ENCODE data around the gene U2SURP. TPM values are rescaled to one million over a fixed set of nuclear protein-coding genes. Genes with fewer than 3 reads are reported as not detected.

The U2SURP gene
- total RNA-seq, 2 experiments from 2014 or later = 164 to 179 TPM

DNA sequence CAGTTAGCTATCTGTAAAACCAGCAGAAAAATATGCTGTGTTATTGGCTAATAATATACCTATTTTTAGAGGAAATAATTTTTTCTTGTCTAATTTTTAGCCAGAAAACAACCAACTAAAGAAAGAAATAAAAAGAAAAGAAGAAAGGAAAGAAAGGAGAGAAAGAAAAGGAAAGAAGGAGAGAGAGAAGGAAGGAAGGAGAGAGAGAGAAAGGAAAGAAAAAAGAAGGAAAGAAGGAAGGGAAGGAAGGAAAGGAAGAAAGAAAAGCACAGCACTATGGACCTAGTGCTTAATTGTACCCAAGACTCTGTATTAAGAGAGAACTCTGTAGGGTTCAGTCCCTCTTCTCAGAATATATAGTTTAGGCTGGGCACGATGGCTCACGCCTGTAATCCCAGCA, 34.6 kb upstream of the U2SURP start:
- H3K27me3 Mint-ChIP-seq = peaks cover 65% of the 10 kb centered on the region
- ATAC-seq (ENCODE audit: poor library complexity) = no peak
- Histone ChIP-seq H3K4me3 (ENCODE audit: low read length) (no peak overlapping the region), H3K4me1 (ENCODE audit: insufficient read depth, low read length) (peaks cover 11% of the 10 kb centered on the region), H3K36me3 (ENCODE audit: insufficient read depth, low read length) (no peaks in the 10 kb centered on the region), H3K27me3 (ENCODE audit: control insufficient read depth in 1 of 2, insufficient read depth in 2 of 2, low read length in 2 of 2) (peaks cover 25 to 26% of the 10 kb centered on the region in 2 experiments), H3K9me3 (ENCODE audit: control insufficient read depth in 1 of 2, insufficient read depth in 1 of 2, low read length in 2 of 2) (peaks cover 0 to 9% of the 10 kb centered on the region in 2 experiments), H3K27ac (ENCODE audit: low read depth in 1 of 2, low read length in 2 of 2) (no peak overlapping the region)
- TF ChIP-seq, protein P1, sequence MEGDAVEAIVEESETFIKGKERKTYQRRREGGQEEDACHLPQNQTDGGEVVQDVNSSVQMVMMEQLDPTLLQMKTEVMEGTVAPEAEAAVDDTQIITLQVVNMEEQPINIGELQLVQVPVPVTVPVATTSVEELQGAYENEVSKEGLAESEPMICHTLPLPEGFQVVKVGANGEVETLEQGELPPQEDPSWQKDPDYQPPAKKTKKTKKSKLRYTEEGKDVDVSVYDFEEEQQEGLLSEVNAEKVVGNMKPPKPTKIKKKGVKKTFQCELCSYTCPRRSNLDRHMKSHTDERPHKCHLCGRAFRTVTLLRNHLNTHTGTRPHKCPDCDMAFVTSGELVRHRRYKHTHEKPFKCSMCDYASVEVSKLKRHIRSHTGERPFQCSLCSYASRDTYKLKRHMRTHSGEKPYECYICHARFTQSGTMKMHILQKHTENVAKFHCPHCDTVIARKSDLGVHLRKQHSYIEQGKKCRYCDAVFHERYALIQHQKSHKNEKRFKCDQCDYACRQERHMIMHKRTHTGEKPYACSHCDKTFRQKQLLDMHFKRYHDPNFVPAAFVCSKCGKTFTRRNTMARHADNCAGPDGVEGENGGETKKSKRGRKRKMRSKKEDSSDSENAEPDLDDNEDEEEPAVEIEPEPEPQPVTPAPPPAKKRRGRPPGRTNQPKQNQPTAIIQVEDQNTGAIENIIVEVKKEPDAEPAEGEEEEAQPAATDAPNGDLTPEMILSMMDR (IDR thresholded peaks at IDR 0.05) = no peak
- no peaks in the 10 kb centered on the region for H3K36me3 Mint-ChIP-seq (ENCODE audit: low read depth)
- POLR2A ChIA-PET = interaction anchor here (0.6 kb wide), 1 partner anchor 372 kb away, joined by 6 read pairs; no protein-coding TSS in a partner anchor
- intact Hi-C loops (cut with DNase I, micrococcal nuclease) = no loop called here
- CTCF ChIA-PET = no interaction called here
- H3K4me3 Mint-ChIP-seq = no peak overlapping the region
- no peak overlapping the region for H3K27ac Mint-ChIP-seq
- no peaks in the 10 kb centered on the region for H3K9me3 Mint-ChIP-seq
- peaks cover 4% of the 10 kb centered on the region for H3K4me1 Mint-ChIP-seq (ENCODE audit: low read depth)
- DNase-seq = no peak

DNA sequence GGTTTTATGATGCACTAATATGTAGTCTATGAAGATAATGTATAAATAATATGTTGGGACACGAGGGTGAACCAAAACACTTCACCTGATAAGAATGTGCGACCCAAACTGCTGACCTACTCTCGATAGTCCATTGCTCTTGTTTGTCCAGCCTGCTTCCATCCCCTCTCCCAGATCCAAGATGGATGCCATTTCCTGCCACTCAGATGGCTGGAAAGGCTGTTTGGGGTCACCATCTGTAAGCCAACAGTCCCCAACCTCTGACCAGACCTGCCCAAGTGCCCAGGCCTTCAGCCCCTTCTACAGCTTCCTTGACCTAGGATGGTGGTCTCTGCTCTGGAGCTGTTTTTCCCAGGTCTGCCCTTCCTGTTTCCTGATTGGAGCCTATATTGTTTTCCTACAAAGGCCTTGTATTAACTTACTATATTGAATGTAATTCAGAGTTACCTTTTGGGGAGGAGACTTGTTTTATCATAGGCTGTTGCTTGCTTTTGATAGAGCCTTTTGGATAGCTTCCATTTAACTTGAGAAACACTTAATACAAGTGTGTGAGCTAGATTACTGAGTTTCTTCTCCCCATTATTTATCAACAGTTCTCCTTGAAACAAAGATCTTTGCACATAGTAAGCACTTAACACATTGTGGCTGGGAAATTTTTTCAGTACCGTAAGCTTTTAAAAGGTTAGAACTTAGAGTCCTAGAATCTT, 32.9 kb upstream of the U2SURP start:
- ATAC-seq (ENCODE audit: poor library complexity) = no peak
- no peaks in the 10 kb centered on the region for H3K36me3 Mint-ChIP-seq (ENCODE audit: low read depth)
- ChIA-PET POLR2A (no interaction called here), CTCF (no interaction called here)
- peaks cover 4% of the 10 kb centered on the region for H3K4me1 Mint-ChIP-seq (ENCODE audit: low read depth)
- DNase-seq = no peak
- H3K4me3 Mint-ChIP-seq = no peak overlapping the region
- TF ChIP-seq, protein P1 (IDR thresholded peaks at IDR 0.05) = no peak
- no peak overlapping the region for H3K27ac ChIP-seq (ENCODE audit: low read depth in 1 of 2, low read length in 2 of 2)
- intact Hi-C loops (cut with DNase I, micrococcal nuclease) = no loop called here
- no peak overlapping the region for H3K27ac Mint-ChIP-seq
- peaks cover 0 to 4% of the 10 kb centered on the region in 2 experiments for H3K9me3 ChIP-seq (ENCODE audit: control insufficient read depth in 1 of 2, insufficient read depth in 1 of 2, low read length in 2 of 2)
- H3K4me1 ChIP-seq (ENCODE audit: insufficient read depth, low read length) = peaks cover 4% of the 10 kb centered on the region
- peaks cover 61% of the 10 kb centered on the region for H3K27me3 Mint-ChIP-seq
- H3K4me3 ChIP-seq (ENCODE audit: low read length) = no peak overlapping the region
- H3K9me3 Mint-ChIP-seq = no peaks in the 10 kb centered on the region
- H3K36me3 ChIP-seq (ENCODE audit: insufficient read depth, low read length) = no peaks in the 10 kb centered on the region
- peaks cover 14 to 15% of the 10 kb centered on the region in 2 experiments for H3K27me3 ChIP-seq (ENCODE audit: control insufficient read depth in 1 of 2, insufficient read depth in 2 of 2, low read length in 2 of 2)

DNA sequence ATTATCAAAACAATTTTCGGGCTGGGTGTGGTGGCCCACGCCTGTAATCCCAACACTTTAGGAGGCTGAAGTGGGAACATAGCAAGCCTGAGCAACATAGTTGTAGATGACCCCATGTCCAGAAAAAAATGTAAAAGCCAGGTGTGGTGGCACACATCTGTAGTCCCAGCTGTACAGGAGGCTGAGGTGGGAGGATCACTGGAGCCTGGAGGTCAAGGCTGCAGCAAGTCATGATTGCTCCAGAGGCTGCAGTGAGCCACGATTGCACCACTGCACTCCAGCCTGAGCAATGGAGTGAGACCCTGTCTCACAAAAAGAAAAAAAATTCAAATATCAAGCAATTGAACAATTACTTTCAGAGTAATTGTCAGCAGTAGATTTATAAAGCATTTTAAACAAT, 29.9 kb upstream of the U2SURP start:
- no peaks in the 10 kb centered on the region for H3K4me1 ChIP-seq (ENCODE audit: insufficient read depth, low read length)
- peaks cover 1 to 3% of the 10 kb centered on the region in 2 experiments for H3K27me3 ChIP-seq (ENCODE audit: control insufficient read depth in 1 of 2, insufficient read depth in 2 of 2, low read length in 2 of 2)
- Mint-ChIP-seq H3K9me3 (no peaks in the 10 kb centered on the region), H3K36me3 (ENCODE audit: low read depth) (no peaks in the 10 kb centered on the region), H3K4me1 (ENCODE audit: low read depth) (no peaks in the 10 kb centered on the region), H3K27ac (no peak overlapping the region), H3K27me3 (peaks cover 61% of the 10 kb centered on the region), H3K4me3 (no peak overlapping the region)
- no peak overlapping the region for H3K4me3 ChIP-seq (ENCODE audit: low read length)
- H3K36me3 ChIP-seq (ENCODE audit: insufficient read depth, low read length) = no peaks in the 10 kb centered on the region
- ChIA-PET POLR2A (no interaction called here), CTCF (no interaction called here)
- intact Hi-C loops (cut with DNase I, micrococcal nuclease) = no loop called here
- no peak for ATAC-seq (ENCODE audit: poor library complexity)
- TF ChIP-seq, protein P1 (IDR thresholded peaks at IDR 0.05) = no peak
- H3K9me3 ChIP-seq (ENCODE audit: control insufficient read depth in 1 of 2, insufficient read depth in 1 of 2, low read length in 2 of 2) = peaks cover 0 to 4% of the 10 kb centered on the region in 2 experiments
- no peak overlapping the region for H3K27ac ChIP-seq (ENCODE audit: low read depth in 1 of 2, low read length in 2 of 2)
- DNase-seq = no peak
